HEK293T (cell line): ENCODE data around the gene MMADHC.

Experiments used
- CTCF ChIA-PET: fragments of 350-600 bp; formaldehyde crosslinking; extraction: SDS; loops from one replicate; lab custom pipeline; 2021; ENCODE audit warnings: antibody characterized with exemption, inconsistent platforms; lab: Yijun Ruan, JAX
- POLR2A ChIA-PET: fragments of 350-600 bp; formaldehyde crosslinking; extraction: SDS; loops from one replicate; lab custom pipeline; 2020; ENCODE audit warnings: antibody characterized with exemption, inconsistent platforms; lab: Yijun Ruan, JAX
- DNase-seq: peaks from one replicate; pipeline ENCODE4 v3.0.0; 2012; ENCODE audit warnings: mixed read lengths; ENCODE audit errors: extremely low spot score
- ARNT ChIP-seq: fragments of 450-650 bp; IDR thresholded peaks from 2 replicates; pipeline ENCODE4 v1.6.1; 2017; ENCODE audit warnings: mild to moderate bottlenecking
- BHLHE40 ChIP-seq: fragments of 450-650 bp; IDR thresholded peaks from 2 replicates; pipeline ENCODE4 v1.6.1; 2016; ENCODE audit warnings: mild to moderate bottlenecking, moderate library complexity, borderline replicate concordance
- CTBP1 ChIP-seq: fragments of 450-650 bp; IDR thresholded peaks from 2 replicates; pipeline ENCODE4 v1.6.1; 2016; ENCODE audit warnings: borderline replicate concordance
- ELF4 ChIP-seq: fragments of 450-650 bp; IDR thresholded peaks from 2 replicates; pipeline ENCODE4 v1.6.1; 2017; ENCODE audit warnings: antibody characterized with exemption
- FOXA1 ChIP-seq: fragments of 450-650 bp; IDR thresholded peaks from 2 replicates; pipeline ENCODE4 v1.6.1; 2016; ENCODE audit warnings: mild to moderate bottlenecking
- FOXK2 ChIP-seq: fragments of 450-650 bp; IDR thresholded peaks from 2 replicates; pipeline ENCODE4 v1.6.1; 2016; ENCODE audit warnings: mild to moderate bottlenecking
- FOXM1 ChIP-seq: fragments of 450-650 bp; IDR thresholded peaks from 2 replicates; pipeline ENCODE4 v1.6.1; 2017; ENCODE audit warnings: mild to moderate bottlenecking, borderline replicate concordance
- HDGF ChIP-seq: fragments of 450-650 bp; IDR thresholded peaks from 2 replicates; pipeline ENCODE4 v1.6.1; 2017; ENCODE audit warnings: antibody characterized with exemption, borderline replicate concordance
- L3MBTL2 ChIP-seq: fragments of 450-650 bp; conservative IDR thresholded peaks from 2 replicates; pipeline ENCODE4 v1.6.1; 2016; ENCODE audit warnings: mild to moderate bottlenecking
- LEF1 ChIP-seq: fragments of 450-650 bp; IDR thresholded peaks from 2 replicates; pipeline ENCODE4 v1.6.1; 2017; ENCODE audit warnings: mild to moderate bottlenecking, borderline replicate concordance
- NFRKB ChIP-seq: fragments of 450-650 bp; IDR thresholded peaks from 2 replicates; pipeline ENCODE4 v1.6.1; 2016; ENCODE audit warnings: mild to moderate bottlenecking, moderate library complexity
- SP1 ChIP-seq: fragments of 450-650 bp; IDR thresholded peaks from 2 replicates; pipeline ENCODE4 v1.6.1; 2017
- SUZ12 ChIP-seq: fragments of 450-650 bp; IDR thresholded peaks from 2 replicates; pipeline ENCODE4 v1.6.1; 2016; ENCODE audit warnings: mild to moderate bottlenecking
- TARDBP ChIP-seq: fragments of 450-650 bp; IDR thresholded peaks from 2 replicates; pipeline ENCODE4 v1.6.1; 2016
- ZNF384 ChIP-seq: fragments of 450-650 bp; IDR thresholded peaks from 2 replicates; pipeline ENCODE4 v1.6.1; 2016
- TF ChIP-seq, protein P1 (sequence below): fragments of 450-650 bp; IDR thresholded peaks from 2 replicates; pipeline ENCODE4 v1.6.1; 2016

The MMADHC gene

GRCh38 chr2:149606251-149606811, 18.8 kb upstream of the MMADHC start:
- CTCF ChIA-PET = no interaction called here
- TF ChIP-seq HDGF (no peak), SUZ12 (no peak), TARDBP (no peak), ARNT (no peak), LEF1 (no peak), ZNF384 (no peak), FOXA1 (no peak), CTBP1 (no peak), SP1 (no peak), FOXK2 (no peak), FOXM1 (no peak)
- TF ChIP-seq, protein P1, sequence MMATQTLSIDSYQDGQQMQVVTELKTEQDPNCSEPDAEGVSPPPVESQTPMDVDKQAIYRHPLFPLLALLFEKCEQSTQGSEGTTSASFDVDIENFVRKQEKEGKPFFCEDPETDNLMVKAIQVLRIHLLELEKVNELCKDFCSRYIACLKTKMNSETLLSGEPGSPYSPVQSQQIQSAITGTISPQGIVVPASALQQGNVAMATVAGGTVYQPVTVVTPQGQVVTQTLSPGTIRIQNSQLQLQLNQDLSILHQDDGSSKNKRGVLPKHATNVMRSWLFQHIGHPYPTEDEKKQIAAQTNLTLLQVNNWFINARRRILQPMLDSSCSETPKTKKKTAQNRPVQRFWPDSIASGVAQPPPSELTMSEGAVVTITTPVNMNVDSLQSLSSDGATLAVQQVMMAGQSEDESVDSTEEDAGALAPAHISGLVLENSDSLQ = no peak
- POLR2A ChIA-PET = no interaction called here
- no peak for DNase-seq

DNA sequence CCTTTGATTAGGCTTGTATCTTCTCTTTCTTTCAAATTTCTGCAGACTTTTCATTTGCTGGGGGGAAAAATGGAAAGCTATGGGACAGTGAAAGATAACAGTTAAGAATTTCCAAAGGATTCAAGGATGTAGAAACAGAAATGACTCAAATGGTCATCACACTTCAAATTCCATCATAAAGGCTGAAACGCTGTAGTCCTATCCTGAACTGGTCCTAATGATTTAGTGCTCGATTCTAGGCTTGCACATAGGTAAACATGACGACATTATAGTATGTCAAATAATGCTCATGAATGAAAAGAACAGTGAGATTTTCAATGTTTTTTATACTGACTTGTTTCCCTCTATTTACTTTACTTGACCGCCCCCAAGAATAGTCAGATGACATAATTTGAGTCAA, 15.7 kb upstream of the MMADHC start:
- ChIA-PET CTCF (interaction anchor here (0.6 kb wide), 1 partner anchor 1635 kb away, joined by 3 read pairs; no protein-coding TSS in a partner anchor), POLR2A (no interaction called here)
- no peak for TF ChIP-seq L3MBTL2
- TF ChIP-seq ARNT = no peak
- TF ChIP-seq FOXA1 = no peak
- no peak for TF ChIP-seq FOXM1
- no peak for TF ChIP-seq NFRKB
- TF ChIP-seq, protein P1 = no peak
- no peak for DNase-seq

GRCh38 chr2:149601141-149601796, 13.7 kb upstream of the MMADHC start:
- POLR2A ChIA-PET = no interaction called here
- CTCF ChIA-PET = no interaction called here
- TF ChIP-seq FOXM1 (no peak), FOXK2 (no peak), ZNF384 (no peak), SUZ12 (no peak), LEF1 (no peak), BHLHE40 (no peak), SP1 (no peak), NFRKB (no peak), FOXA1 (no peak), ELF4 (no peak), ARNT (no peak), CTBP1 (no peak), HDGF (no peak), TARDBP (no peak)
- no peak for DNase-seq

- TF ChIP-seq BHLHE40 = no peak
- TF ChIP-seq SUZ12 = no peak
- no peak for TF ChIP-seq SP1
- no peak for TF ChIP-seq CTBP1
- TF ChIP-seq NFRKB = no peak
- no peak for TF ChIP-seq LEF1
- TF ChIP-seq TARDBP = no peak
- no peak for TF ChIP-seq FOXA1
- no peak for TF ChIP-seq L3MBTL2
- no peak for TF ChIP-seq FOXM1
- TF ChIP-seq HDGF = no peak
- no peak for TF ChIP-seq ZNF384
- peak; percentile 69 for DNase-seq
- CTCF ChIA-PET = interaction anchor here (0.8 to 1.5 kb wide), 2 partner anchors 1640 to 1642 kb away, joined by 4 read pairs; no protein-coding TSS in a partner anchor
- POLR2A ChIA-PET = interaction anchor here (1.6 kb wide), 1 partner anchor 11 kb away, joined by 4 read pairs; no protein-coding TSS in a partner anchor
Observed at GRCh38 chr2:149597668-149598326, 10.2 kb upstream of the MMADHC start.

- DNase-seq = no peak
- POLR2A ChIA-PET = no interaction called here
- CTCF ChIA-PET = no interaction called here
- TF ChIP-seq, protein P1 = no peak
- no peak for TF ChIP-seq ZNF384
- no peak for TF ChIP-seq HDGF
- no peak for TF ChIP-seq SP1
- TF ChIP-seq BHLHE40 = no peak
- TF ChIP-seq LEF1 = no peak
- TF ChIP-seq ELF4 = no peak
- no peak for TF ChIP-seq FOXK2
- no peak for TF ChIP-seq ARNT
- TF ChIP-seq SUZ12 = no peak
- TF ChIP-seq L3MBTL2 = no peak
- no peak for TF ChIP-seq FOXM1
- no peak for TF ChIP-seq NFRKB
Observed at GRCh38 chr2:149597050-149597667, 9.6 kb upstream of the MMADHC start.
